Fibroblast of villous mesenchyme (primary cell): ENCODE data around the gene APOA4. TPM values are rescaled to one million over a fixed set of nuclear protein-coding genes. Genes with fewer than 3 reads are reported as not detected.

Experiments used
- DNase-seq: peaks from one replicate; pipeline ENCODE4 v3.0.0-alpha.2; 2010; ENCODE audit warnings: low read depth
- H3K4me3 ChIP-seq: 2 replicates; pipeline ENCODE4 v1.5.1; 2011; ENCODE audit warnings: low read depth, mild to moderate bottlenecking, low read length
- total RNA-seq: library from RNA; depleted of rRNA; stranded (reverse); fragments of >200 nt; gene quantifications from 2 replicates; pipeline ENCODE4 v1.2.3, GENCODE V29; 2012
- TF ChIP-seq, protein P1 (sequence below): IDR thresholded peaks from 2 replicates; pipeline ENCODE4 v1.5.1; 2012; ENCODE audit warnings: low read depth, mild to moderate bottlenecking, low read length; ENCODE audit not compliant: insufficient read depth

Gene APOA4
- not detected in 2 replicates for total RNA-seq

DNA sequence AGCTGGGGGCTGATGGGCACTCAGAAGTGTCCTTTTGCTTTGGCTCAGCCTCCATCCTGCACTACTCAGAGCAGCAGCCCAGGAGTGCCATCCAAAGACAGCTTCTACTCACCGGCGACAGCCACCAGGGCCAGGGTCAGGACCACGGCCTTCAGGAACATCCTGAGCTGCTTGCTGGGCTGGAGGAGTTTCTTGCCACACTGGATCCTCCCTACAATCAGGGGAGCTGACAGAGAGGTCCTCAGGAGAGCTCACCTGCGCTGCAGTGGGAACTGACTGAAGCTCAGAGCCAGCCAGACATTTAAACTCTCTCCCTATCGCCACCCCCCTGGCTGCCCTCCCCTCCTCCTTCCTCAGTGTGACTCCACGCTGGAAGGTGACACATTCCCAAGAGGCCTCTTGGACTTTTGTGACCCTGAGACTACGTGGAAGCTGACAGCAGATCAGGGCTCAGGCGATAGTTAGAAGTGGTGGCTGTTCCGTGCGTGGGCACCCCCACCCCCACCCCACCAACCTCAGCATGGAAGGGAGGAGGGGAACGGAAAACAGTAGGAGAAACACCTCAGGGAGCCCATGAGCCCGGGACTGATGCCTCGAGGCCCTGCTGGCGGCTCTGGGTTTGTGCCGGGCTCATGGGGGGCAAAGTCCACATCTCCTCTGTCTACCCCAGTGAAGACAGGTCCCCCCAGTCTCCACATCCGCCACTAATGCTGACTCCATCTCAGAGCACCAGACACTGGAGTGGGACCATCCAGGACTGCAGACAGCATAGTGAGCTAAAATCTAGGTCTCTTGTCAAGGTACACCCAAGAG, at the start of gene APOA4:
TSS of gene APOA4 (minus strand) at position 274 of the 813 bp plus-strand sequence. CDS start at position 161, 113 bp downstream.
- H3K4me3 ChIP-seq: no peak within 1 kb of the TSS
- no peak for DNase-seq
- TF ChIP-seq, protein P1, sequence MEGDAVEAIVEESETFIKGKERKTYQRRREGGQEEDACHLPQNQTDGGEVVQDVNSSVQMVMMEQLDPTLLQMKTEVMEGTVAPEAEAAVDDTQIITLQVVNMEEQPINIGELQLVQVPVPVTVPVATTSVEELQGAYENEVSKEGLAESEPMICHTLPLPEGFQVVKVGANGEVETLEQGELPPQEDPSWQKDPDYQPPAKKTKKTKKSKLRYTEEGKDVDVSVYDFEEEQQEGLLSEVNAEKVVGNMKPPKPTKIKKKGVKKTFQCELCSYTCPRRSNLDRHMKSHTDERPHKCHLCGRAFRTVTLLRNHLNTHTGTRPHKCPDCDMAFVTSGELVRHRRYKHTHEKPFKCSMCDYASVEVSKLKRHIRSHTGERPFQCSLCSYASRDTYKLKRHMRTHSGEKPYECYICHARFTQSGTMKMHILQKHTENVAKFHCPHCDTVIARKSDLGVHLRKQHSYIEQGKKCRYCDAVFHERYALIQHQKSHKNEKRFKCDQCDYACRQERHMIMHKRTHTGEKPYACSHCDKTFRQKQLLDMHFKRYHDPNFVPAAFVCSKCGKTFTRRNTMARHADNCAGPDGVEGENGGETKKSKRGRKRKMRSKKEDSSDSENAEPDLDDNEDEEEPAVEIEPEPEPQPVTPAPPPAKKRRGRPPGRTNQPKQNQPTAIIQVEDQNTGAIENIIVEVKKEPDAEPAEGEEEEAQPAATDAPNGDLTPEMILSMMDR: no peak

DNA sequence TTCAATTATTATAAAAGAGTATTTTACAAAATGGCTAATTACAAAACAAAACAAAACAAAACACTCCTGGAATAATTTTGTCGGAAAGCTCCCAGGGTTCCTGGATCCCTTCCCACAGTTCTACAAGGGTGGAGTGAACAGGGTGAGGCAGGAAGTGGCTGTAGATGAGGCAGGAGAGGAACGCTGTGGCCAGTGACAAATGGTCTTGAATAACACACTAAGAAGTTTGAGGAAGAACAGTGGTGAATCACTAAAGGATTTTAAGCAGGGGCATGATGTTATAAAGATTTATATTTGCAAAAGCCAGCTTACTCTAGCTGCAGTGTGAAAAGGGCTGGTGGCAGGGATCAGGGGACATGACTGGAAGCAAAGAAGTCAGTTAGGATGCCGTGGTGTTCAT, 48.1 kb upstream of the APOA4 start:
- DNase-seq: peak; percentile 69
- TF ChIP-seq, protein P1: no peak
- no peak overlapping the region for H3K4me3 ChIP-seq

DNA sequence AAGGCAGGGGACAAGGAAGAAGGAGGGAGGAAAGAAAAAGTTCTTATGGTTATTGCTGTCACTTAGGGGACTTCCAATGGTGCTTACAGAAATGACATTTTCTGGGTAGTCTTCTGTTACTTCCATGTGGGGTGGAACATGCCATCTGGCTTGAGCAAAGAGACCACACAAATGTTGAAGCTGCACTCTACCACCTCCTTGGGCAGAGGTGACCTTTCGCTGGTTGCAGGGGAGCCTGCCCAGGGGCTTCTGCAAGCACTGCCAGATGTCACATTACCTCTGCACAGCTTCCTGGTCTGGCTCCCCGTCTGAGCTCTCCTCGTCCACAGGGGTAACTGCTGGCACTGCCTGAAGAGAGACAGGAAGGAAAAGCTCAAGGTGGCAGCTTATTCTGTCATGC, 47.0 kb upstream of the APOA4 start:
- H3K4me3 ChIP-seq: no peak overlapping the region
- TF ChIP-seq, protein P1: no peak
- DNase-seq: no peak

DNA sequence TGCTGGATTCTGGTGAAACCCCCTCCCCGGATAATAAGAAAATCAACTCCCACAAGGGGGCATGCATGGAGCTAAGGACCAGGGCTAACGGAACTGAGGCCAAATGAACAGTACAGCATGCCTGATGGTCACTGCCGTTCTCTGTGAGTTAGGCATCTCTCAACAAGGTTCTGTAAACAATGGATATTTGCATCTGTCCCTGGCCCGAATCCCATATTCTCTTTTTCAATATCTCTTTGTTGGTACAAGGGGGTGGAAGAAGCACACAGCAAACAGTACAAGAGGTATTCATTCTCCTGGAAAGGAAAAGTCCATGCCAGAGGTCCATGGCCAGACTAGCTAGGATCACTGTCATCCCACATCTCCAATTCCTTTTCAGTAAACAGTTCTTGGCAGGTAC, 46.5 kb upstream of the APOA4 start:
- TF ChIP-seq, protein P1: no peak
- DNase-seq: no peak
- H3K4me3 ChIP-seq: no peak overlapping the region

DNA sequence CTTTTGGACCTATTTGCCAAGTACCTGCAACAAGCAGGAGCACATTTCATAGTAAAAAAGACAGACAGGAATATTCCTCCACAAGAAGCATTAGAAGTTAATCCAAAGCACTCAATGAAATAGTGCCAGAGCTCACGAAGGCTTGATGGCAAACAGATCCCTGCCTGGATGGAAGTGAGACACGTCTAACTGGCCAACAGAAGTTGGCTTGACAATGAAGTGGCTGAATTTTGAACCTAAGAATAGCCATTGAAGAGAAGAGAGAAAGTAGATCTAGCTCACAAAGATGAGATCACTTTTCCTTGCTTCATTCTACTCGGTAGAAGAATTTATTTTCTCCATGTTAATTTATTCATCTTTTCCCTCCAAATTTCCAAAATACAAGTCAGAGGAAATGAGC, 45.0 kb upstream of the APOA4 start:
- TF ChIP-seq, protein P1: no peak
- no peak overlapping the region for H3K4me3 ChIP-seq
- no peak for DNase-seq

DNA sequence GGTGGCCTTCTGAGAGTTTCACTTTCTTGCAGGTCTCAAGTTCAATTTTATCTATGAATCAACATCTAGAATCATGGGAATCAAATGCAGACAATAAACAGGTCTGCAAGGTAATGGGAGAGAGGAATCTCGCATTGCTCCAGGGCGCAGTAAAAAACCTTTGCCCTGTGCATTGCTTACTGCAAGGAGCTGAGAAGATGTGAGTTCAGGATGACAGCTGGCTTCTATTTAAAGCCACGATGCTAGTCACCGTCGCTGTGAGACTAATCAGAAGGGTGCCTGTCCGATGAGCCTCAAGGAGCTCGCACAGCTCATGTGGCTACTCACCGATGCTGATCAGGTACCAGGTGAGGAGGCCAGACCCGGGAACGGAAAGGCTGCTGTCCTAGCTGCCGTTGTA, 44.5 kb upstream of the APOA4 start:
- no peak for DNase-seq
- H3K4me3 ChIP-seq: no peak overlapping the region
- TF ChIP-seq, protein P1: no peak

DNA sequence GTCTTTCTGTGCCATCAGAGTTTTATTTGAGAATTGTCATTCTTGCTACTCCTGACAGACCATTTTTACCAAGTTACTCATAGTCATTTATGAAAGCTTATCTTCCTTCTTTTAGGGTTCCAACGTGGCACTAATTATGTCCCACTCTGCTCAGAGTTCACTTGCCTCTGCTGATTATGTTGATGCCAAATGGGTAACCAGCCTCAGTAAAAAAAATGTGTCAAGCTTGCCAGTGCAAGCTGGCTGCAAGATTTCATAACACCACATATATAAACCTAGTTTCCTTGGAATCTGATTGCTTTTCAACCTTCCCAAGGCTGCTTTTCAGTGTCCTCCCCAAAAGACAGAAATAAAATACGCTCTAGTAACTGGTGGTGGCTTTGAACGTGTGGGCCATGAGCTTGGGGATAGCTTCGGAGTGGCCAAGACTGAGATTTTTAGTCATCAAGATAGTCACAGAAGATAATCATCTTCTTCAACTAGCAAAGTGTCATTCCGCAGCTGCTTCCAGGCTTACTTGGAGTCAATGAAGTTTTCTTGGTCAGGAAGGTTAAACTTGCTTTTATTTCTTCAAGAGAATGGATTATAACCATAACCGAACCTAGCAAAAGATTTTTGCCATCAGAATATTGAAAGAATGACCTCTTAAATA, 43.8 kb upstream of the APOA4 start:
- TF ChIP-seq, protein P1: no peak
- DNase-seq: no peak
- H3K4me3 ChIP-seq: no peak overlapping the region
